Peyer's patch (tissue), 4 donors: Measurements from ENCODE around the gene CNTN5. TPM values are rescaled to one million over a fixed set of nuclear protein-coding genes. Genes with fewer than 3 reads are reported as not detected.

Experiments used
- DNase-seq, 3 donors: peaks; one replicate each; pipeline ENCODE4 v3.0.0-alpha.2; 2017 to 2019
- H3K27ac ChIP-seq, 4 donors: fragments of 200-600 bp; sonication (generic); one replicate each; pipeline ENCODE4 v1.5.1; 2016 to 2019
- H3K27me3 ChIP-seq, 2 donors: fragments of 200-600 bp; sonication (generic); one replicate each; pipeline ENCODE4 v1.5.1; 2019
- H3K36me3 ChIP-seq, 3 donors: fragments of 200-600 bp; sonication (generic); one replicate each; pipeline ENCODE4 v1.5.1; 2016 to 2019
- H3K4me1 ChIP-seq, 4 donors: fragments of 200-600 bp; sonication (generic); one replicate each; pipeline ENCODE4 v1.5.1; 2016 to 2019
- H3K4me3 ChIP-seq, 4 donors: fragments of 200-600 bp; sonication (generic); 1 replicate in 3 of 4; 2 replicates in 1 of 4; pipeline ENCODE4 v1.5.1; 2016 to 2019; ENCODE audit warnings: mild to moderate bottlenecking in 1 of 4
- H3K9me3 ChIP-seq, 4 donors: fragments of 200-600 bp; sonication (generic); one replicate each; pipeline ENCODE4 v1.5.1; 2016 to 2019; ENCODE audit warnings: mild to moderate bottlenecking in 1 of 4
- CTCF ChIP-seq, 6 experiments: fragments of 450-650 bp in 4 of 6; fragments of 200-600 bp in 2 of 6; sonication (generic) in 1 of 6; IDR thresholded peaks; one replicate each; pipeline ENCODE4 v1.5.1; 2017 to 2019; ENCODE audit warnings: antibody characterized with exemption in 6 of 6, mild to moderate bottlenecking in 3 of 6, moderate library complexity in 1 of 6
- POLR2A ChIP-seq, 2 donors: fragments of 450-650 bp; IDR thresholded peaks; one replicate each; pipeline ENCODE4 v1.5.1; 2017; ENCODE audit warnings: antibody characterized with exemption in 2 of 2, mild to moderate bottlenecking in 2 of 2, moderate library complexity in 2 of 2
- total RNA-seq, 4 donors: library from RNA; depleted of rRNA; stranded (reverse); fragments of >200 nt; gene quantifications; one replicate each; pipeline ENCODE4 v1.1.0, GENCODE V29; 2016

CNTN5 gene
- total RNA-seq, 4 donors from 2014 or later: not detected

GRCh38 chr11:100359281-100359680 is 1338.5 kb downstream of the CNTN5 start:
- no peak overlapping the region for H3K27ac ChIP-seq
- H3K9me3 ChIP-seq: peaks cover 0 to 2% (median 0%) of the 10 kb centered on the region in 4 donors
- no peak for DNase-seq
- no peaks in the 10 kb centered on the region for H3K4me1 ChIP-seq
- no peak for TF ChIP-seq CTCF (IDR thresholded peaks at IDR 0.05)
- TF ChIP-seq POLR2A (IDR thresholded peaks at IDR 0.05): no peak
- no peaks in the 10 kb centered on the region for H3K36me3 ChIP-seq
- no peak overlapping the region for H3K4me3 ChIP-seq
- H3K27me3 ChIP-seq: no peaks in the 10 kb centered on the region

GRCh38 chr11:100367892-100368291 is 1347.1 kb downstream of the CNTN5 start:
- Histone ChIP-seq H3K9me3 (peaks cover 0 to 6% (median 0%) of the 10 kb centered on the region in 4 donors), H3K27ac (no peak overlapping the region), H3K4me3 (no peak overlapping the region), H3K27me3 (no peaks in the 10 kb centered on the region), H3K4me1 (no peaks in the 10 kb centered on the region), H3K36me3 (no peaks in the 10 kb centered on the region)
- no peak for DNase-seq
- no peak for TF ChIP-seq POLR2A (IDR thresholded peaks at IDR 0.05)
- TF ChIP-seq CTCF (IDR thresholded peaks at IDR 0.05): no peak

GRCh38 chr11:100383357-100383865 is 1362.7 kb downstream of the CNTN5 start:
- H3K27me3 ChIP-seq: no peaks in the 10 kb centered on the region
- H3K4me1 ChIP-seq: no peaks in the 10 kb centered on the region
- DNase-seq: no peak
- H3K36me3 ChIP-seq: no peaks in the 10 kb centered on the region
- H3K4me3 ChIP-seq: no peak overlapping the region
- peaks cover 0 to 4% (median 0%) of the 10 kb centered on the region in 4 donors for H3K9me3 ChIP-seq
- H3K27ac ChIP-seq: no peak overlapping the region
- no peak for TF ChIP-seq CTCF (IDR thresholded peaks at IDR 0.05)
- no peak for TF ChIP-seq POLR2A (IDR thresholded peaks at IDR 0.05)

- no peak overlapping the region for H3K27ac ChIP-seq
- H3K4me3 ChIP-seq: no peak overlapping the region
- no peaks in the 10 kb centered on the region for H3K36me3 ChIP-seq
- no peaks in the 10 kb centered on the region for H3K4me1 ChIP-seq
- no peaks in the 10 kb centered on the region for H3K9me3 ChIP-seq
- DNase-seq: no peak
- TF ChIP-seq POLR2A (IDR thresholded peaks at IDR 0.05) (no peak), CTCF (IDR thresholded peaks at IDR 0.05) (no peak)
- no peaks in the 10 kb centered on the region for H3K27me3 ChIP-seq
These were observed 1375.5 kb downstream of the CNTN5 start for GRCh38 chr11:100396266-100396665.

GRCh38 chr11:100397401-100397800 is 1376.7 kb downstream of the CNTN5 start:
- Histone ChIP-seq H3K36me3 (no peaks in the 10 kb centered on the region), H3K27ac (no peak overlapping the region), H3K9me3 (no peaks in the 10 kb centered on the region), H3K4me3 (no peak overlapping the region), H3K4me1 (no peaks in the 10 kb centered on the region), H3K27me3 (no peaks in the 10 kb centered on the region)
- DNase-seq: no peak
- no peak for TF ChIP-seq POLR2A (IDR thresholded peaks at IDR 0.05)
- TF ChIP-seq CTCF (IDR thresholded peaks at IDR 0.05): no peak

- TF ChIP-seq CTCF (IDR thresholded peaks at IDR 0.05): no peak
- no peak for TF ChIP-seq POLR2A (IDR thresholded peaks at IDR 0.05)
These were observed 1383.1 kb downstream of the CNTN5 start for GRCh38 chr11:100403816-100404215.

More at GRCh38 chr11:100403816-100404215, 1383.1 kb downstream of the CNTN5 start:
- Histone ChIP-seq H3K27ac (no peak overlapping the region), H3K4me3 (no peak overlapping the region), H3K36me3 (no peaks in the 10 kb centered on the region), H3K9me3 (no peaks in the 10 kb centered on the region), H3K27me3 (no peaks in the 10 kb centered on the region), H3K4me1 (no peaks in the 10 kb centered on the region)
- no peak for DNase-seq
